ENCODE data around the gene VPS72.

DNA sequence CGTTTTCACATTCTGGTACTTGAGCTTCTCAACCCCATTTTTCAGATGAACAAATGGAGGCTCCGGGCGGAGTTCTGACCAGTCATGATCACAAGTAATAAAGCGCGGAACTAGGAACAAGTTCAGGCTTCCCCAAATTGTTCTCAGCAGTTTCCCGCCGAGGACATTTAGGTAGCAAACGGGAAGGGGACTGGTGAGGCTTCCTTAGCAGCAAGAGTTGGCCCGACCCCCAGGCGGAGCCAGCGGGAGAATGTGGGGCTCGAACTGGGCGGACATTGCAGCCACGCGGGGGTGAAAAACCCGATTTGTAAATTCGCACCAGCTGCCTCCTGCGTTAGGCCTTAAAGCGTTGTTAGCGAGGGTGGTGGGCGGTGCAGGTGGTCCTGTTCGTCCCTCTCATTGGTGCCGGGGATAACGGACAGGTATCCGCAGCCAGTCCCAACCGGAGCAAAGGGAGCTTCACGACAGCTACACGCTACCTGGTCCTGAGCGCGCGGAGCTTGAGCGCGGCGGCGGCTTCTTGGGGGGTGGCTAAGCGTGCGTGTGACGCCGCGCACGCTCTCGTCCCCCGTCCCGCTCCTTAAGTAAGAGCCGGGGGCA, 58.9 kb downstream of the VPS72 start:
- TF ChIP-seq, protein P1, sequence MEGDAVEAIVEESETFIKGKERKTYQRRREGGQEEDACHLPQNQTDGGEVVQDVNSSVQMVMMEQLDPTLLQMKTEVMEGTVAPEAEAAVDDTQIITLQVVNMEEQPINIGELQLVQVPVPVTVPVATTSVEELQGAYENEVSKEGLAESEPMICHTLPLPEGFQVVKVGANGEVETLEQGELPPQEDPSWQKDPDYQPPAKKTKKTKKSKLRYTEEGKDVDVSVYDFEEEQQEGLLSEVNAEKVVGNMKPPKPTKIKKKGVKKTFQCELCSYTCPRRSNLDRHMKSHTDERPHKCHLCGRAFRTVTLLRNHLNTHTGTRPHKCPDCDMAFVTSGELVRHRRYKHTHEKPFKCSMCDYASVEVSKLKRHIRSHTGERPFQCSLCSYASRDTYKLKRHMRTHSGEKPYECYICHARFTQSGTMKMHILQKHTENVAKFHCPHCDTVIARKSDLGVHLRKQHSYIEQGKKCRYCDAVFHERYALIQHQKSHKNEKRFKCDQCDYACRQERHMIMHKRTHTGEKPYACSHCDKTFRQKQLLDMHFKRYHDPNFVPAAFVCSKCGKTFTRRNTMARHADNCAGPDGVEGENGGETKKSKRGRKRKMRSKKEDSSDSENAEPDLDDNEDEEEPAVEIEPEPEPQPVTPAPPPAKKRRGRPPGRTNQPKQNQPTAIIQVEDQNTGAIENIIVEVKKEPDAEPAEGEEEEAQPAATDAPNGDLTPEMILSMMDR (IDR thresholded peaks at IDR 0.05): no peak
- TF ChIP-seq POLR2A (IDR thresholded peaks at IDR 0.05): no peak
